H7 (cell line): ENCODE results near the gene ERCC8. TPM values are rescaled to one million over a fixed set of nuclear protein-coding genes. Genes with fewer than 3 reads are reported as not detected.
A peak's percentile ranks its signal among the peaks of the same experiment; 100 is the strongest.
"Not testable (repeated sequence)": the region's sequence is repeated elsewhere in the genome, so short reads cannot be mapped to it uniquely, and the experiment has no call there.

Experiments
- DNase-seq: peaks from one replicate; pipeline ENCODE4 v3.0.0; 2012
- H3K27me3 ChIP-seq: 2 replicates; pipeline ENCODE4 v1.6.0; 2011; ENCODE audit warnings: mild to moderate bottlenecking, low read length; ENCODE audit not compliant: control insufficient read depth, insufficient read depth
- H3K36me3 ChIP-seq: replicated peaks from 2 replicates; pipeline ENCODE4 v1.5.1; 2011; ENCODE audit warnings: low read length; ENCODE audit not compliant: control insufficient read depth, insufficient read depth
- H3K4me3 ChIP-seq: 2 replicates; pipeline ENCODE4 v1.5.1; 2011; ENCODE audit warnings: low read depth, mild to moderate bottlenecking, control low read depth, low read length, moderate library complexity; ENCODE audit not compliant: insufficient read depth
- total RNA-seq: library from RNA; depleted of rRNA; stranded (reverse); fragments of >200 nt; shearing (Covaris generic); gene quantifications from 2 replicates; pipeline ENCODE4 v1.2.3, GENCODE V29; 2014

ERCC8 gene
- total RNA-seq, 1 experiment from 2014 or later: 19.4 TPM

- no peaks in the 10 kb centered on the region for H3K27me3 ChIP-seq
- DNase-seq: no peak
- H3K36me3 ChIP-seq: no peaks in the 10 kb centered on the region; the same call in 1 of the 2 replicates
- no peak overlapping the region for H3K4me3 ChIP-seq
Measured at GRCh38 chr5:60886158-60886557, 58.7 kb downstream of the ERCC8 start.

- Histone ChIP-seq H3K4me3 (no peak overlapping the region), H3K36me3 (no peaks in the 10 kb centered on the region; the same call in 1 of the 2 replicates), H3K27me3 (no peaks in the 10 kb centered on the region)
- peak; percentile 50 for DNase-seq
Measured at GRCh38 chr5:60883229-60883628, 61.6 kb downstream of the ERCC8 start.

GRCh38 chr5:60872892-60873291 is 72.0 kb downstream of the ERCC8 start:
- Histone ChIP-seq H3K27me3 (no peaks in the 10 kb centered on the region), H3K4me3 (no peak overlapping the region), H3K36me3 (no peaks in the 10 kb centered on the region)
- no peak for DNase-seq

GRCh38 chr5:60870857-60871256 is 74.0 kb downstream of the ERCC8 start:
- Histone ChIP-seq H3K27me3 (no peaks in the 10 kb centered on the region), H3K4me3 (no peak overlapping the region), H3K36me3 (no peaks in the 10 kb centered on the region)
- no peak for DNase-seq

- H3K27me3 ChIP-seq, DNase-seq, H3K36me3 ChIP-seq, H3K4me3 ChIP-seq: not testable (repeated sequence)
Measured at GRCh38 chr5:60860572-60860971, 84.3 kb downstream of the ERCC8 start.

- DNase-seq: no peak
- H3K27me3 ChIP-seq: no peaks in the 10 kb centered on the region
- no peaks in the 10 kb centered on the region for H3K36me3 ChIP-seq
- no peak overlapping the region for H3K4me3 ChIP-seq
Measured at GRCh38 chr5:60856066-60856465, 88.8 kb downstream of the ERCC8 start.

- no peaks in the 10 kb centered on the region for H3K27me3 ChIP-seq
Measured at GRCh38 chr5:60852940-60853339, 91.9 kb downstream of the ERCC8 start.

GRCh38 chr5:60852317-60852716 is 92.6 kb downstream of the ERCC8 start:
- Histone ChIP-seq H3K36me3 (no peaks in the 10 kb centered on the region), H3K4me3 (no peak overlapping the region), H3K27me3 (no peaks in the 10 kb centered on the region)
- DNase-seq: no peak

More at GRCh38 chr5:60852940-60853339, 91.9 kb downstream of the ERCC8 start:
- Histone ChIP-seq H3K4me3 (no peak overlapping the region), H3K36me3 (no peaks in the 10 kb centered on the region)
- DNase-seq: no peak

GRCh38 chr5:60851626-60852025 is 93.2 kb downstream of the ERCC8 start:
- DNase-seq: no peak
- Histone ChIP-seq H3K4me3 (no peak overlapping the region), H3K27me3 (no peaks in the 10 kb centered on the region), H3K36me3 (no peaks in the 10 kb centered on the region)

- no peaks in the 10 kb centered on the region for H3K36me3 ChIP-seq
- no peak for DNase-seq
- H3K27me3 ChIP-seq: peaks cover 23% of the 10 kb centered on the region
- H3K4me3 ChIP-seq: no peak overlapping the region
Measured at GRCh38 chr5:60846298-60846697, 98.6 kb downstream of the ERCC8 start.

GRCh38 chr5:60843936-60844905 is 100.6 kb downstream of the ERCC8 start, which contains the start of gene ELOVL7:
ELOVL7 (minus strand) TSS chr5:60844269; CDS start chr5:60787397, 56,872 bp downstream.
- Histone ChIP-seq H3K27me3 (peaks cover 23% of the 10 kb centered on the region), H3K36me3 (no peaks in the 10 kb centered on the region), H3K4me3 (peak within 1 kb of the TSS; percentile 94)
- DNase-seq: peak; percentile 96

- H3K4me3 ChIP-seq: peak overlapping the region; percentile 94
- peaks cover 23% of the 10 kb centered on the region for H3K27me3 ChIP-seq
- peak; percentile 74 for DNase-seq
- no peaks in the 10 kb centered on the region for H3K36me3 ChIP-seq
Measured at GRCh38 chr5:60843386-60843935, 101.4 kb downstream of the ERCC8 start.

- no peaks in the 10 kb centered on the region for H3K36me3 ChIP-seq
- peak; percentile 60 for DNase-seq
- H3K27me3 ChIP-seq: peaks cover 23% of the 10 kb centered on the region
- peak overlapping the region; percentile 94 for H3K4me3 ChIP-seq
Measured at GRCh38 chr5:60842871-60843385, 101.9 kb downstream of the ERCC8 start.

GRCh38 chr5:60841361-60841760 is 103.5 kb downstream of the ERCC8 start:
- no peak for DNase-seq
- Histone ChIP-seq H3K4me3 (no peak overlapping the region), H3K27me3 (peaks cover 23% of the 10 kb centered on the region), H3K36me3 (no peaks in the 10 kb centered on the region)

- Histone ChIP-seq H3K36me3 (no peaks in the 10 kb centered on the region), H3K4me3 (no peak overlapping the region), H3K27me3 (no peaks in the 10 kb centered on the region; the same call in 1 of the 2 replicates)
- no peak for DNase-seq
Measured at GRCh38 chr5:60836131-60836530, 108.7 kb downstream of the ERCC8 start.
